Adrenal gland (tissue), 5 donors: ENCODE measurements around the gene GLIS1.

Experiments used
- POLR2A ChIP-seq, 2 donors: fragments of 450-650 bp; IDR thresholded peaks; one replicate each; pipeline ENCODE4 v1.6.1; 2017; ENCODE audit warnings: antibody characterized with exemption in 2 of 2, mild to moderate bottlenecking in 2 of 2, moderate library complexity in 1 of 2
- TF ChIP-seq, protein P1 (sequence below), 6 experiments: fragments of 450-650 bp in 4 of 6; fragments of 200-600 bp in 2 of 6; sonication (generic) in 1 of 6; IDR thresholded peaks; 1 replicate in 5 of 6; 2 replicates in 1 of 6; pipeline versions ENCODE4 v1.5.1 to v1.8.0; 2016 to 2021; ENCODE audit warnings: antibody characterized with exemption in 6 of 6, mild to moderate bottlenecking in 2 of 6, moderate library complexity in 1 of 6
- donor health status: DM: no; HTN: no; CAD: no.

DNA sequence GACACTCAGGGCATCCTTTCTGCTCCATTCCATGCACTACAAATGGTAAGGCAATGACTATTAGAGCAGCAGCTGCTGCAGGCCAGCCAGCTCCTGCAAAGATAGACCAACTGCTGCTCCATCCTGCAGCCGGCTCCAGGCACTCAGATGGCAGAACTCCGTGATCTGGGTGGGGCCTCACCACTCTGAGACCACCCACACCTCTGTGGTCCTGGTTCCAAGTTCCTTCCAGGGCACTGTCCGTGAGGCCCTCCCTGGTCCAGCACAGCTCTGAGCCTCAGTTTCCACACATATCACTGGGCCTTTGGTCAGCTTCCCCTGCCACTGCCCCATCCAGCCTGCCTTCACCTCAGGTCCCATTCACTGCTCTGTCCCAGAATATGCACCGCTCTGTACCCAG is 165.0 kb downstream of the GLIS1 start:
- TF ChIP-seq, protein P1, sequence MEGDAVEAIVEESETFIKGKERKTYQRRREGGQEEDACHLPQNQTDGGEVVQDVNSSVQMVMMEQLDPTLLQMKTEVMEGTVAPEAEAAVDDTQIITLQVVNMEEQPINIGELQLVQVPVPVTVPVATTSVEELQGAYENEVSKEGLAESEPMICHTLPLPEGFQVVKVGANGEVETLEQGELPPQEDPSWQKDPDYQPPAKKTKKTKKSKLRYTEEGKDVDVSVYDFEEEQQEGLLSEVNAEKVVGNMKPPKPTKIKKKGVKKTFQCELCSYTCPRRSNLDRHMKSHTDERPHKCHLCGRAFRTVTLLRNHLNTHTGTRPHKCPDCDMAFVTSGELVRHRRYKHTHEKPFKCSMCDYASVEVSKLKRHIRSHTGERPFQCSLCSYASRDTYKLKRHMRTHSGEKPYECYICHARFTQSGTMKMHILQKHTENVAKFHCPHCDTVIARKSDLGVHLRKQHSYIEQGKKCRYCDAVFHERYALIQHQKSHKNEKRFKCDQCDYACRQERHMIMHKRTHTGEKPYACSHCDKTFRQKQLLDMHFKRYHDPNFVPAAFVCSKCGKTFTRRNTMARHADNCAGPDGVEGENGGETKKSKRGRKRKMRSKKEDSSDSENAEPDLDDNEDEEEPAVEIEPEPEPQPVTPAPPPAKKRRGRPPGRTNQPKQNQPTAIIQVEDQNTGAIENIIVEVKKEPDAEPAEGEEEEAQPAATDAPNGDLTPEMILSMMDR (IDR thresholded peaks at IDR 0.05): no peak
- TF ChIP-seq POLR2A (IDR thresholded peaks at IDR 0.05): no peak
